H54 (cell line): Measurements from ENCODE around the gene OR4K14.
"Not testable (repeated sequence)": the region's sequence is repeated elsewhere in the genome, so short reads cannot be mapped to it uniquely, and the experiment has no call there.

ENCODE experiments used
- DNase-seq: peaks from one replicate; pipeline ENCODE4 v3.0.0; 2011; ENCODE audit warnings: low spot score, mixed read lengths; ENCODE audit not compliant: insufficient read length
- FAIRE-seq: peaks from 3 replicates; lab custom pipeline; 2011; peaks lifted over from hg19 to GRCh38; lab: Jason Lieb, UNC
- POLR2A ChIP-seq: IDR thresholded peaks from 2 replicates; pipeline ENCODE4 v1.6.1; 2011; ENCODE audit warnings: low read depth, mild to moderate bottlenecking, low read length

OR4K14 gene

GRCh38 chr14:20019257-20019865 is at the start of gene OR4K14:
Gene OR4K14 (minus strand): TSS chr14:20019307. CDS start chr14:20015193, 4,114 bp downstream.
- no peak for FAIRE-seq
- DNase-seq = no peak
- TF ChIP-seq POLR2A = no peak

GRCh38 chr14:20059745-20060144 is 40.6 kb upstream of the OR4K14 start, which contains the start of gene OR4L1:
Gene OR4L1 (plus strand): TSS chr14:20060045. CDS start chr14:20060045, 0 bp downstream.
- DNase-seq (no peak), FAIRE-seq (no peak)
- no peak for TF ChIP-seq POLR2A

- TF ChIP-seq POLR2A = no peak
- DNase-seq = no peak
- FAIRE-seq = no peak
Measured at GRCh38 chr14:20048202-20048601, 29.1 kb upstream of the OR4K14 start.

- no peak for TF ChIP-seq POLR2A
- no peak for DNase-seq
- FAIRE-seq = no peak
Measured at GRCh38 chr14:20044243-20044642, 25.1 kb upstream of the OR4K14 start.

GRCh38 chr14:20035938-20036337 is 16.8 kb upstream of the OR4K14 start, which contains the start of gene OR4K13:
Gene OR4K13 (minus strand): TSS chr14:20036038. CDS start chr14:20034758, 1,280 bp downstream.
- FAIRE-seq = no peak
- no peak for DNase-seq
- TF ChIP-seq POLR2A = no peak

- no peak for TF ChIP-seq POLR2A
- FAIRE-seq = no peak
Measured at GRCh38 chr14:20035449-20035848, 16.3 kb upstream of the OR4K14 start.

GRCh38 chr14:20031058-20031457 is 12.0 kb upstream of the OR4K14 start:
- FAIRE-seq (no peak), DNase-seq (no peak)
- no peak for TF ChIP-seq POLR2A

More at GRCh38 chr14:20035449-20035848, 16.3 kb upstream of the OR4K14 start:
- DNase-seq = no peak

- no peak for FAIRE-seq
- no peak for TF ChIP-seq POLR2A
- DNase-seq = no peak
Measured at GRCh38 chr14:20008156-20008555, 11.0 kb downstream of the OR4K14 start.

- TF ChIP-seq POLR2A = no peak
- no peak for DNase-seq
- no peak for FAIRE-seq
Measured at GRCh38 chr14:20002319-20002718, 16.8 kb downstream of the OR4K14 start.

GRCh38 chr14:20001863-20002262 is 17.2 kb downstream of the OR4K14 start, which contains the start of gene OR4Q2:
Gene OR4Q2 (plus strand): TSS chr14:20002163.
- no peak for TF ChIP-seq POLR2A
- no peak for FAIRE-seq
- DNase-seq = no peak

- DNase-seq (no peak), FAIRE-seq (no peak)
- TF ChIP-seq POLR2A = no peak
Measured at GRCh38 chr14:19993438-19993837, 25.7 kb downstream of the OR4K14 start.

GRCh38 chr14:19975291-19975690 is 43.8 kb downstream of the OR4K14 start, which contains the start of gene OR4K15:
Gene OR4K15 (plus strand): TSS chr14:19975591. CDS start chr14:19975591, 0 bp downstream.
- TF ChIP-seq POLR2A = no peak
- DNase-seq = no peak
- FAIRE-seq = no peak

- DNase-seq = no peak
- no peak for TF ChIP-seq POLR2A
- FAIRE-seq = no peak
Measured at GRCh38 chr14:19974844-19975243, 44.3 kb downstream of the OR4K14 start.

- FAIRE-seq, DNase-seq: not testable (repeated sequence)
Measured at GRCh38 chr14:19969735-19970134, 49.4 kb downstream of the OR4K14 start.
